Tibial nerve (tissue), 4 donors: ENCODE results near the gene UTP4. TPM values are rescaled to one million over a fixed set of nuclear protein-coding genes. Genes with fewer than 3 reads are reported as not detected.

Experiments
- DNase-seq, 2 donors: peaks; one replicate each; pipeline ENCODE4 v3.0.0-alpha.2; 2019; ENCODE audit warnings: low spot score in 2 of 2
- H3K27ac ChIP-seq, 4 donors: fragments of 200-600 bp; sonication (generic) in 3 of 4; one replicate each; pipeline ENCODE4 v1.5.1; 2017 to 2019; ENCODE audit warnings: mild to moderate bottlenecking in 1 of 4
- H3K27me3 ChIP-seq, 2 donors: fragments of 200-600 bp; sonication (generic) in 1 of 2; one replicate each; pipeline versions ENCODE4 v1.5.1 to v1.6.0; 2017 to 2019
- H3K36me3 ChIP-seq, 3 donors: fragments of 200-600 bp; sonication (generic); one replicate each; pipeline ENCODE4 v1.5.1; 2018 to 2019
- H3K4me1 ChIP-seq, 4 donors: fragments of 200-600 bp; sonication (generic) in 3 of 4; one replicate each; pipeline ENCODE4 v1.5.1; 2017 to 2019
- H3K4me3 ChIP-seq, 4 donors: fragments of 200-600 bp; sonication (generic) in 3 of 4; one replicate each; pipeline ENCODE4 v1.5.1; 2017 to 2019; ENCODE audit warnings: mild to moderate bottlenecking in 1 of 4, moderate library complexity in 1 of 4
- H3K9me3 ChIP-seq, 4 donors: fragments of 200-600 bp; sonication (generic) in 3 of 4; one replicate each; pipeline ENCODE4 v1.5.1; 2017 to 2019
- CTCF ChIP-seq, 5 experiments: fragments of 200-600 bp in 3 of 5; fragments of 450-650 bp in 2 of 5; sonication (generic) in 3 of 5; IDR thresholded peaks; one replicate each; pipeline ENCODE4 v1.5.1; 2016 to 2019; ENCODE audit warnings: antibody characterized with exemption in 5 of 5, mild to moderate bottlenecking in 3 of 5, moderate library complexity in 2 of 5
- EP300 ChIP-seq, 2 donors: sonication (generic); formaldehyde crosslinking; IDR thresholded peaks; one replicate each; pipeline ENCODE4 v1.6.1; 2017; ENCODE audit warnings: antibody characterized with exemption in 2 of 2, mild to moderate bottlenecking in 1 of 2
- POLR2A ChIP-seq, 2 donors: fragments of 450-650 bp; IDR thresholded peaks; one replicate each; pipeline ENCODE4 v1.6.1; 2017; ENCODE audit warnings: antibody characterized with exemption in 2 of 2, mild to moderate bottlenecking in 2 of 2, moderate library complexity in 2 of 2
- WGBS, 2 donors: methylation state at CpG; one replicate each; pipeline ENCODE4 v1.1.5; 2018; 5-methylcytosine and 5-hydroxymethylcytosine counted together
- total RNA-seq, 4 donors: library from RNA; depleted of rRNA; stranded (reverse); fragments of >200 nt; gene quantifications; one replicate each; pipeline ENCODE4 v1.1.0, GENCODE V29; 2016

Gene UTP4
- total RNA-seq, 4 donors from 2014 or later, result 17.6 to 48.0 (median 24.1) TPM

- H3K4me3 ChIP-seq, result no peak overlapping the region
- peaks cover 0 to 96% (median 14%) of the 10 kb centered on the region in 3 donors for H3K36me3 ChIP-seq
- H3K4me1 ChIP-seq, result peaks cover 0 to 17% (median 3%) of the 10 kb centered on the region in 4 donors
- TF ChIP-seq POLR2A (IDR thresholded peaks at IDR 0.05) (no peak), CTCF (IDR thresholded peaks at IDR 0.05) (no peak), EP300 (IDR thresholded peaks at IDR 0.05) (no peak)
- no peak for DNase-seq
- 72 to 79% methylated on average over 6 of the region's 6 CpGs for WGBS, 2 donors
- no peak overlapping the region for H3K27ac ChIP-seq
- H3K27me3 ChIP-seq, result no peaks in the 10 kb centered on the region
- no peaks in the 10 kb centered on the region for H3K9me3 ChIP-seq
These were observed 15.5 kb upstream of the UTP4 start for GRCh38 chr16:69116906-69117305.

GRCh38 chr16:69118468-69118867, 14.0 kb upstream of the UTP4 start:
- Histone ChIP-seq H3K36me3 (peaks cover 0 to 91% (median 14%) of the 10 kb centered on the region in 3 donors), H3K4me3 (no peak overlapping the region), H3K4me1 (peaks cover 0 to 20% (median 3%) of the 10 kb centered on the region in 4 donors), H3K9me3 (no peaks in the 10 kb centered on the region), H3K27me3 (no peaks in the 10 kb centered on the region), H3K27ac (no peak overlapping the region)
- 86 to 98% methylated on average over 2 of the region's 2 CpGs for WGBS, 2 donors
- DNase-seq, result no peak
- TF ChIP-seq POLR2A (IDR thresholded peaks at IDR 0.05) (no peak), EP300 (IDR thresholded peaks at IDR 0.05) (no peak), CTCF (IDR thresholded peaks at IDR 0.05) (no peak)

GRCh38 chr16:69118994-69119393, 13.5 kb upstream of the UTP4 start:
- TF ChIP-seq POLR2A (IDR thresholded peaks at IDR 0.05) (no peak), EP300 (IDR thresholded peaks at IDR 0.05) (no peak), CTCF (IDR thresholded peaks at IDR 0.05) (no peak)
- H3K9me3 ChIP-seq, result no peaks in the 10 kb centered on the region
- no peak overlapping the region for H3K27ac ChIP-seq
- peaks cover 0 to 86% (median 14%) of the 10 kb centered on the region in 3 donors for H3K36me3 ChIP-seq
- peaks cover 0 to 20% (median 3%) of the 10 kb centered on the region in 4 donors for H3K4me1 ChIP-seq
- no peak for DNase-seq
- 91 to 100% methylated on average over 2 of the region's 2 CpGs for WGBS, 2 donors
- H3K4me3 ChIP-seq, result no peak overlapping the region
- no peaks in the 10 kb centered on the region for H3K27me3 ChIP-seq

- 100% methylated on average over 1 to 2 of the region's 2 CpGs for WGBS, 2 donors
- no peak overlapping the region for H3K4me3 ChIP-seq
- H3K4me1 ChIP-seq, result peaks cover 0 to 20% (median 3%) of the 10 kb centered on the region in 4 donors
- H3K36me3 ChIP-seq, result peaks cover 0 to 83% (median 14%) of the 10 kb centered on the region in 3 donors
- H3K27me3 ChIP-seq, result no peaks in the 10 kb centered on the region
- TF ChIP-seq POLR2A (IDR thresholded peaks at IDR 0.05) (no peak), EP300 (IDR thresholded peaks at IDR 0.05) (no peak), CTCF (IDR thresholded peaks at IDR 0.05) (no peak)
- H3K27ac ChIP-seq, result no peak overlapping the region
- DNase-seq, result no peak
- H3K9me3 ChIP-seq, result no peaks in the 10 kb centered on the region
These were observed 12.9 kb upstream of the UTP4 start for GRCh38 chr16:69119536-69119935.

- DNase-seq, result no peak
- H3K4me1 ChIP-seq, result peaks cover 0 to 20% (median 3%) of the 10 kb centered on the region in 4 donors
- H3K36me3 ChIP-seq, result peaks cover 0 to 77% (median 14%) of the 10 kb centered on the region in 3 donors
- H3K27ac ChIP-seq, result no peak overlapping the region
- TF ChIP-seq POLR2A (IDR thresholded peaks at IDR 0.05) (no peak), EP300 (IDR thresholded peaks at IDR 0.05) (no peak), CTCF (IDR thresholded peaks at IDR 0.05) (no peak)
- no peaks in the 10 kb centered on the region for H3K9me3 ChIP-seq
- H3K27me3 ChIP-seq, result no peaks in the 10 kb centered on the region
- WGBS, 2 donors, result 92 to 95% methylated on average over 19 of the region's 19 CpGs
- no peak overlapping the region for H3K4me3 ChIP-seq
These were observed 12.3 kb upstream of the UTP4 start for GRCh38 chr16:69120096-69120664.
